Ovary (tissue), 9 donors: ENCODE measurements around the gene DNM2. TPM values are rescaled to one million over a fixed set of nuclear protein-coding genes. Genes with fewer than 3 reads are reported as not detected.
"Not testable (repeated sequence)": the region's sequence is repeated elsewhere in the genome, so short reads cannot be mapped to it uniquely, and the experiment has no call there.

Experiments used
- DNase-seq, 5 donors: peaks; one replicate each; pipeline ENCODE4 v3.0.0-alpha.2; 2019 to 2020
- H3K27ac ChIP-seq, 2 donors: fragments of 200-600 bp; one replicate each; pipeline versions ENCODE4 v1.5.1 to v1.8.0; 2019 to 2022
- H3K27me3 ChIP-seq: fragments of 200-600 bp; one replicate; pipeline ENCODE4 v1.8.0; 2022
- H3K36me3 ChIP-seq: fragments of 200-600 bp; sonication (generic); one replicate; pipeline ENCODE4 v1.5.1; 2019
- H3K4me1 ChIP-seq: one replicate; pipeline ENCODE4 v1.8.1; 2013; ENCODE audit warnings: mild to moderate bottlenecking, moderate library complexity; ENCODE audit not compliant: insufficient read depth
- H3K4me3 ChIP-seq: fragments of 200-600 bp; sonication (generic); one replicate; pipeline ENCODE4 v1.5.1; 2017
- H3K9me3 ChIP-seq, 2 donors: fragments of 200-600 bp in 1 of 2; sonication (generic) in 1 of 2; one replicate each; pipeline versions ENCODE4 v1.5.1 to v1.8.1; 2013 to 2019; ENCODE audit warnings: mild to moderate bottlenecking in 1 of 2, moderate library complexity in 1 of 2
- EP300 ChIP-seq: sonication (generic); formaldehyde crosslinking; IDR thresholded peaks from one replicate; pipeline ENCODE4 v1.6.1; 2017; ENCODE audit warnings: antibody characterized with exemption
- POLR2A ChIP-seq: fragments of 450-650 bp; IDR thresholded peaks from one replicate; pipeline ENCODE4 v1.6.1; 2017; ENCODE audit warnings: antibody characterized with exemption, mild to moderate bottlenecking, moderate library complexity
- WGBS, 3 donors: extraction: QIAGEN DNeasy Blood & Tissue Kit in 1 of 3; methylation state at CpG; one replicate each; pipeline versions ENCODE4 v1.1.5 to v1.1.7; 2013 to 2017; 5-methylcytosine and 5-hydroxymethylcytosine counted together
- intact Hi-C, 4 donors: fragments of 100-400 bp; cut with DNase I; formaldehyde crosslinking; loops; one replicate each; pipeline versions ENCODE4 v1.11.0 to v1.15.1; 2022 to 2023
- polyA plus RNA-seq, 2 donors: library from polyadenylated mRNA; stranded (reverse); fragments of 200-250 nt in 1 of 2; fragments of 350-450 nt in 1 of 2; fragmentation: Illumina TruSeq in 1 of 2; extraction: RNeasy Lipid Tissue Mini Kit (QIAGEN cat#74804) in 1 of 2; gene quantifications; one replicate each; pipeline ENCODE4 v1.2.3, GENCODE V29; 2013 to 2014
- total RNA-seq, 7 donors: library from RNA; depleted of rRNA in 2 of 7; stranded (reverse); fragments of >200 nt in 2 of 7; fragmentation: NEBNext Ultra II Directional in 3 of 7; extraction: Animal tissue kit (Norgen Biotek cat#: 25700) in 3 of 7; gene quantifications; one replicate each; pipeline versions ENCODE4 v1.1.0 to v1.2.4, GENCODE V29; 2016 to 2023
- TF ChIP-seq, protein P1 (sequence below), 3 donors: fragments of 450-650 bp in 2 of 3; fragments of 200-600 bp in 1 of 3; IDR thresholded peaks; one replicate each; pipeline versions ENCODE4 v1.5.1 to v1.8.0; 2016 to 2022; ENCODE audit warnings: antibody characterized with exemption in 3 of 3, mild to moderate bottlenecking in 1 of 3
- donor health status: DM: no; HTN: no; CAD: no; lungs with moderate emphysema.
- donor health status: DM: no; HTN: no; CAD: no.
- donor health status: Bipolar disorder and iron deficiency.
- donor health status: DM: yes; HTN: yes; CAD: no.
- donor health status: DM: no; HTN: no; CAD: no.
- donor health status: DM: yes; HTN: yes; CAD: no.

Gene DNM2
- total and polyA plus RNA-seq, 9 donors: 51.1 to 121 (median 74.3) TPM

- no peaks in the 10 kb centered on the region for H3K36me3 ChIP-seq
- DNase-seq: no peak
- no peaks in the 10 kb centered on the region for H3K9me3 ChIP-seq
- no peak overlapping the region for H3K27ac ChIP-seq
- H3K4me3 ChIP-seq: no peak overlapping the region
- H3K4me1 ChIP-seq: no peaks in the 10 kb centered on the region
- intact Hi-C loops: loop anchor here in 1 of 4 donors (10.0 kb wide), 1 partner anchor 140 kb away; the partner anchor contains the start of gene DNM2
- no peaks in the 10 kb centered on the region for H3K27me3 ChIP-seq
- WGBS, 3 donors: 56 to 62% (median 61%) methylated on average over 7 of the region's 7 CpGs
- TF ChIP-seq EP300: no peak
Observed at GRCh38 chr19:10854350-10855089, 136.6 kb downstream of the DNM2 start.

GRCh38 chr19:10855879-10856522 is 138.1 kb downstream of the DNM2 start:
- Histone ChIP-seq H3K27ac (no peak overlapping the region), H3K27me3 (no peaks in the 10 kb centered on the region)

GRCh38 chr19:10856899-10857298 is 139.0 kb downstream of the DNM2 start:
- H3K4me1 ChIP-seq, H3K36me3 ChIP-seq, H3K27me3 ChIP-seq, DNase-seq, H3K27ac ChIP-seq, H3K9me3 ChIP-seq, H3K4me3 ChIP-seq: not testable (repeated sequence)
- WGBS, 3 donors: 85 to 93% (median 88%) methylated on average over 1 of the region's 1 CpG
- intact Hi-C loops: loop anchor here in 1 of 4 donors (10.0 kb wide), 1 partner anchor 142 kb away; the partner anchor contains the start of gene DNM2

More at GRCh38 chr19:10855879-10856522, 138.1 kb downstream of the DNM2 start:
- no peak for DNase-seq
- Histone ChIP-seq H3K4me1 (no peaks in the 10 kb centered on the region), H3K4me3 (no peak overlapping the region), H3K9me3 (no peaks in the 10 kb centered on the region), H3K36me3 (no peaks in the 10 kb centered on the region)
- intact Hi-C loops: loop anchor here in 1 of 4 donors (10.0 kb wide), 1 partner anchor 141 kb away; the partner anchor contains the start of gene DNM2
- WGBS, 3 donors: 73 to 86% (median 74%) methylated on average over 5 of the region's 5 CpGs
- no peak for TF ChIP-seq EP300
- TF ChIP-seq, protein P1, sequence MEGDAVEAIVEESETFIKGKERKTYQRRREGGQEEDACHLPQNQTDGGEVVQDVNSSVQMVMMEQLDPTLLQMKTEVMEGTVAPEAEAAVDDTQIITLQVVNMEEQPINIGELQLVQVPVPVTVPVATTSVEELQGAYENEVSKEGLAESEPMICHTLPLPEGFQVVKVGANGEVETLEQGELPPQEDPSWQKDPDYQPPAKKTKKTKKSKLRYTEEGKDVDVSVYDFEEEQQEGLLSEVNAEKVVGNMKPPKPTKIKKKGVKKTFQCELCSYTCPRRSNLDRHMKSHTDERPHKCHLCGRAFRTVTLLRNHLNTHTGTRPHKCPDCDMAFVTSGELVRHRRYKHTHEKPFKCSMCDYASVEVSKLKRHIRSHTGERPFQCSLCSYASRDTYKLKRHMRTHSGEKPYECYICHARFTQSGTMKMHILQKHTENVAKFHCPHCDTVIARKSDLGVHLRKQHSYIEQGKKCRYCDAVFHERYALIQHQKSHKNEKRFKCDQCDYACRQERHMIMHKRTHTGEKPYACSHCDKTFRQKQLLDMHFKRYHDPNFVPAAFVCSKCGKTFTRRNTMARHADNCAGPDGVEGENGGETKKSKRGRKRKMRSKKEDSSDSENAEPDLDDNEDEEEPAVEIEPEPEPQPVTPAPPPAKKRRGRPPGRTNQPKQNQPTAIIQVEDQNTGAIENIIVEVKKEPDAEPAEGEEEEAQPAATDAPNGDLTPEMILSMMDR (IDR thresholded peaks at IDR 0.05): no peak

- DNase-seq: no peak
- Histone ChIP-seq H3K4me1 (no peaks in the 10 kb centered on the region), H3K27me3 (no peaks in the 10 kb centered on the region), H3K27ac (no peak overlapping the region), H3K9me3 (no peaks in the 10 kb centered on the region), H3K36me3 (no peaks in the 10 kb centered on the region), H3K4me3 (no peak overlapping the region)
- intact Hi-C loops: loop anchor here in 1 of 4 donors (10.0 kb wide), 1 partner anchor 144 kb away; the partner anchor contains the start of gene DNM2
- TF ChIP-seq, protein P1 (IDR thresholded peaks at IDR 0.05): no peak
- TF ChIP-seq EP300: no peak
- 35 to 53% (median 42%) methylated on average over 4 of the region's 4 CpGs for WGBS, 3 donors
Observed at GRCh38 chr19:10858204-10858828, 140.4 kb downstream of the DNM2 start.

GRCh38 chr19:10861103-10861651 is 143.3 kb downstream of the DNM2 start:
- intact Hi-C loops: loop anchor here in 2 of 4 donors (5.0 kb wide), 4 partner anchors 94 to 279 kb away; partner anchors contain the start of gene DNM2 (in 1 of the 2)
- WGBS, 3 donors: 65 to 71% (median 69%) methylated on average over 7 of the region's 7 CpGs
- no peak for DNase-seq
- Histone ChIP-seq H3K27me3 (no peaks in the 10 kb centered on the region), H3K9me3 (no peaks in the 10 kb centered on the region), H3K36me3 (no peaks in the 10 kb centered on the region), H3K4me1 (no peaks in the 10 kb centered on the region), H3K4me3 (no peak overlapping the region), H3K27ac (no peak overlapping the region)
- TF ChIP-seq POLR2A: no peak
- TF ChIP-seq, protein P1 (IDR thresholded peaks at IDR 0.05): no peak
- no peak for TF ChIP-seq EP300
